ENCODE measurements around the gene HAO2.
"Not testable (repeated sequence)": the region's sequence is repeated elsewhere in the genome, so short reads cannot be mapped to it uniquely, and the experiment has no call there.

HAO2 gene

DNA sequence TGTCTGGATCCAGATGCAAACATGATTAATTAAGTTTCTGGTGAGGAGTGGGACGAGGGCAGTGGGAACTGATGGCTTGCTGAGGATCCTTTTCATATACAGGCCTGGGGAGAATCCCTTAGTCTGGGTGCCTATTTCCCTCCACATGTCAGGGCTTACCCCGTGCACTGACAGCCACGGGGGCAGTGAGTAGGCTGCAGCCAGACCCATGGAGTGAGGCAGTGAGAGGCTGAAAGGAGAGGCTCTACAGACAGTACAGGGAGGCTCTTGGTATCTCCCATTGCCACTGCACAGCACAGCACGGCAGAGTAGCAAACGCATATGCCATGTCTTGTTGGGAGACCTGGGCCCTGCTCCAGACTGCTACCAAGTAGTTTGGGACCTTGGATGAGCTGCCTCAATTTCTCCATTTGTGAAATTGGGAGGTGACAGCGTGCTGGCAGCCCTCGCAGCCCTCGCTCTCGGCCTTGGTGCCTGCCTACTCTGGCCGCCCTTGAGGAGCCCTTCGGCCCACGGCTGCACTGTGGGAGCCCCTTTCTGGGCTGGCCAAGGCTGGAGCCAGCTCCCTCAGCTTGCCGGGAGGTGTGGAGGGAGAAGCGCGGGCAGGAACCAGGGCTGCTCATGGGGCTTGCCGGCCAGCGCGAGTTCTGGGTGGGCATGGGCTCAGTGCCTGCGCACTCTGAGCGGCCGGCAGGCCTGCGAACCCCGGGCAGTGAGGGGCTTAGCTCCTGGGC lies 35.3 kb upstream of the HAO2 start:
- H3K27ac Mint-ChIP-seq = no peak overlapping the region

DNA sequence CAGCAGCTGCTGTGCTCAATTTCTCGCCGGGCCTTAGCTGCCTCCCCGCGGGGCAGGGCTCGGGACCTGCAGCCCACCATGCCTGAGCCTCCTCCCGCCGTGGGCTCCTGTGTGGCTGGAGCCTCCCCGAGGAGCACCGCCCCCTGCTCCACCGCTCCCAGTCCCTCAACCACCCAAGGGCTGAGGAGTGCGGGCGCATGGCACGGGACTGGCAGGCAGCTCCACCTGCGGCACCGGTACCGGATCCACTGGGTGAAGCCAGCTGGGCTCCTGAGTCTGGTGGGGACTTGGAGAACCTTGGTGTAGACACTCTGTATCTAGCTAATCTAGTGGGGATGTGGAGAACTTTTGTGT lies 34.7 kb upstream of the HAO2 start:
- DNase-seq; H3K36me3 Mint-ChIP-seq (ENCODE audit: low read depth); H3K4me3 Mint-ChIP-seq; H3K27ac Mint-ChIP-seq; H3K9me3 Mint-ChIP-seq; H3K4me1 Mint-ChIP-seq (ENCODE audit: low read depth): not testable (repeated sequence)
- H3K27me3 Mint-ChIP-seq = peaks cover 14% of the 10 kb centered on the region

More for the DNA sequence above, 35.3 kb upstream of the HAO2 start:
- Mint-ChIP-seq H3K9me3 (no peaks in the 10 kb centered on the region), H3K27me3 (peaks cover 11% of the 10 kb centered on the region), H3K4me3 (no peak overlapping the region), H3K36me3 (ENCODE audit: low read depth) (no peaks in the 10 kb centered on the region), H3K4me1 (ENCODE audit: low read depth) (no peaks in the 10 kb centered on the region)
- no peak for DNase-seq

DNA sequence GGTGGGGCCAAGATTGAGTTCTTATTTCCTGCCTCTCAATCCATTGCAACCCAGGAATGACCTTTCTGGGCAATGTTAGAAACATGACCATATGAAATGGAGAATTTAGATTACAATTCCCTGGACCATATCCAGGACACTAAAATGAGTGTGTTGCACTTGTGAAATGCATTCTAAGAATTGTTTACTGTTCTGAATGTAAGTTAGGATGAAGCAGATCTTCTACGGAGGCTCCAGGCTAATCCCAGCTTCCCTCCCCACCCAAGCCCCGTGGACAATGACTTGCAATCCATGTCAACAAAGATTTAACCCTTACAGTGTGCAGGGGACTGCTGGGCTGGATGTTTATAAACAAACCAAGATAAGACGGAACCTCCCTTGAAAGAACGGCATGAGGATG lies 31.7 kb upstream of the HAO2 start:
- Mint-ChIP-seq H3K4me3 (no peak overlapping the region), H3K4me1 (ENCODE audit: low read depth) (no peaks in the 10 kb centered on the region), H3K36me3 (ENCODE audit: low read depth) (no peaks in the 10 kb centered on the region), H3K27me3 (peaks cover 30% of the 10 kb centered on the region), H3K27ac (no peak overlapping the region), H3K9me3 (no peaks in the 10 kb centered on the region)
- no peak for DNase-seq

DNA sequence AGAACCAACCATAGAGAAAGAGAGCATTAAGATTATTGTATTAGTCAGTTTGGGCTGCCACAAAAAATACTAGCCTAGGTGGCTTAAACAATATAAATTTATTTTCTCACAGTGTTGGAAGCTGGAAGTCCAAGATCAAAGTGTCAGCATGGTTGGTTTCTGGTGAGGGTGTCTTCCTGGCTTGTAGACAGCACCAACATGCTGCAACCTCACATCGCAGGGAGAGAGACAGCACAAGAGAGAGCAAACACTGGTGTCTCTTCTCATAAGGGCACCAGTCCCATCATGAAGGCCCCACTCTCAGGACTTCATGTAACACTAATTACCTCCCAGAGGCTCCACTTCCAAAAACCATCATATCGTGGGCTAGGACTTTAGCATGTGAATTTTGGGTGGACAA lies 30.6 kb upstream of the HAO2 start:
- Mint-ChIP-seq H3K27me3 (peaks cover 31% of the 10 kb centered on the region), H3K9me3 (no peaks in the 10 kb centered on the region), H3K4me1 (ENCODE audit: low read depth) (no peaks in the 10 kb centered on the region), H3K4me3 (no peak overlapping the region), H3K36me3 (ENCODE audit: low read depth) (no peaks in the 10 kb centered on the region), H3K27ac (no peak overlapping the region)
- DNase-seq = no peak

DNA sequence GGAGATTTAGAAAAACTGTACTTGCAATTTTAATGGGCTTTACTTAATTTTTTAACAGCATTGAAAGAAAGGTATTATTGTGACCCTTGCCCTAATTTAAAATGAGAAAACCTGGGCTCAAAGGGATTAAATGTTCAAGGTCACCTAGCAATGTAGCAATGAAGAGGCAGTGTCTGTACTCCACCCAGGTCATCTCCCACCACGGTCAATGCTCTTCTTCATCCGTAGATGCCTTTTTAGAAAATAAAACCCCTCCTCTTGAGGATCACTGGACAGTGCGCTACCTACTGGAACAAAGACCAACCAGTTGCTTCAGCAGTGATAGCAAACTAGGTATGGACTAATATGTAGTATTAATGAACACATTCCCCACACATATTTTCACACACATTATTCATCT lies 29.8 kb upstream of the HAO2 start:
- H3K27ac Mint-ChIP-seq = no peak overlapping the region
- no peaks in the 10 kb centered on the region for H3K4me1 Mint-ChIP-seq (ENCODE audit: low read depth)
- no peaks in the 10 kb centered on the region for H3K36me3 Mint-ChIP-seq (ENCODE audit: low read depth)
- peaks cover 31% of the 10 kb centered on the region for H3K27me3 Mint-ChIP-seq
- DNase-seq = no peak
- no peak overlapping the region for H3K4me3 Mint-ChIP-seq
- no peaks in the 10 kb centered on the region for H3K9me3 Mint-ChIP-seq

DNA sequence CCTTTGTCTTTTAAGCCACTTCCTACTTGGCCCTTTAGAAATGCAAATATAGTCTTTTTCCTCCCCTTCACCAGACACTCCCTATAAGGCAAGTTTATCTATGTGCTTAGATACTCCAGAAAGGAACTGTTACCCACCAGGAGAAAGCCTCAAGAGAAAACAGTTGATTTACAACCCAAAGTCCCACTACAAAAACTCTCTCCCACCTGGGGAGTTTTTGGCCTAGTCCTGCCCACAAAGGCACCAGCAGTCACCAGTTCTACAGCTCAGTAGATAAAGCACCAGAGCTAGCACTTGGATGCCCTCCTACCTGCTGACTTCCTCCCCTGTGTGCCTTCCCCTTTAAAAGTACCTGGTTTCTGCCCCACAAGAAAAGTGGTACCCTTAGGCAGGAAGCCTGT lies 27.7 kb upstream of the HAO2 start:
- H3K4me3 Mint-ChIP-seq = no peak overlapping the region
- H3K36me3 Mint-ChIP-seq (ENCODE audit: low read depth) = no peaks in the 10 kb centered on the region
- no peak for DNase-seq
- peaks cover 34% of the 10 kb centered on the region for H3K27me3 Mint-ChIP-seq
- H3K4me1 Mint-ChIP-seq (ENCODE audit: low read depth) = no peaks in the 10 kb centered on the region
- H3K9me3 Mint-ChIP-seq = peaks cover 2% of the 10 kb centered on the region
- H3K27ac Mint-ChIP-seq = no peak overlapping the region

DNA sequence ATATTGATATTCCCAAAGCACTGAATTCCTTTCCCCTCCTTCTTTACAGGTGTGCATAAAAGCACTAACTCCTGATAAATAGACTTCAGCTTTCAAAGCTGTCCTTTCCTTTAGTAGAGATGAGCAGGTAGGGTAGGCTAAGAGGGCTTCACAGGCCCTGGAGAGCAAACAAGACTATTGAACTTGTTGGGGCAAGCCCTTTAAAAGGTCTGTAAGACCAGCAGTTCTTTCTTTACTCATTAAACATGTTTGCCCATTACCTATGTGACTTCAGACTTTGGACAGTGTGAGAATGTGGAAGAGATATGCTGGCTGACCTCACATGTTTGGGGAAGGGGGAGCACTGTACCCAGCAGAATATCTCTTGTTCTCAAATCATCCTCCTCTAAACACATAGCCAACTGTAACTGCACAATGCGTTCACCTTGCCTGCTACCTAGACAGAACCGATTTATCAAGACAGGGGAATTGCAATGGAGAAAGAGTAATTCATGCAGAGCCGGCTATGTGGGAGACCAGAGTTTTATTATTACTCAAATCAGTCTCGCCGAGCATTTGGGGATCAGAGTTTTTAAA lies 27.1 kb upstream of the HAO2 start:
- Mint-ChIP-seq H3K9me3 (peaks cover 2% of the 10 kb centered on the region), H3K27ac (no peak overlapping the region), H3K4me3 (no peak overlapping the region), H3K27me3 (peaks cover 30% of the 10 kb centered on the region), H3K4me1 (ENCODE audit: low read depth) (no peaks in the 10 kb centered on the region), H3K36me3 (ENCODE audit: low read depth) (no peaks in the 10 kb centered on the region)
- no peak for DNase-seq

DNA sequence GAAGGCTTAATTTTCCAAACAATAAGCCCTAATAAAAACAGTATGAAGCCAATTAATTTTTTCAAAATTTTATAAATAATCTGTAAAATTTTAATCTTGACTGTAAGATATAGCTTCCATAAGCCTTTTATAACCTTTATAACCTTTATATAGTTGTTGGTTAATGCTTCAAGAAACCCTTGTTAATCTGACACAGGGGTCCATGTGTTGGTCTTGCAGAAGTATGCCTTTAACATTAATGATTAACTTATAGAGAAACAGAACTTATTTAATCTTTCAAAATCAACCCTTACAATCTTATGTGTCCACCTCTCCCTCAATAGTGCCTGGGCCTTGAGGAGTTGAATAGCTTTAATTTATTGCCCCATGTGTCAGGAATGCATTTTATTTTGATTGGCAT lies 23.2 kb upstream of the HAO2 start:
- peaks cover 2% of the 10 kb centered on the region for H3K9me3 Mint-ChIP-seq
- no peak for DNase-seq
- H3K4me3 Mint-ChIP-seq = no peak overlapping the region
- peaks cover 18% of the 10 kb centered on the region for H3K27me3 Mint-ChIP-seq
- peaks cover 8% of the 10 kb centered on the region for H3K4me1 Mint-ChIP-seq (ENCODE audit: low read depth)
- no peak overlapping the region for H3K27ac Mint-ChIP-seq
- no peaks in the 10 kb centered on the region for H3K36me3 Mint-ChIP-seq (ENCODE audit: low read depth)

DNA sequence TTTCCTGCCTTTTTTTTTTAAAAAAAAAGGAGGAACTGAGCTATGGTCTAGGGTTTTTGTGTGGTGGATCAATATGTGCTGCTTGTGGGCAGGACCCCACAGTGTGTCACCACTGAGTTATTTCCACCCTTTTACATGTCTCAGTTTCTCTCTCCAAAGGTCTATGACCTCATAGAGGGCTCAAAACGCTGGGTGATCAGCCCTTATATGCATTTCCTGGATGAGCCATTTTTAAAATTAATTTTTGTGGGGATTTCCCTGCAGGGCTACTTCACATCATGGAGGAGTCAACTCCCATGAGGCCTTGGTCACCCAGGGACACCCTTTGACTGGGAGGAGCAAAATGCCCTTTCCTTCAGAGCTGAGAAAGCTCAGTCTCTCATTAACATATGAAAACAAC lies 20.7 kb upstream of the HAO2 start:
- H3K27ac Mint-ChIP-seq = no peak overlapping the region
- H3K27me3 Mint-ChIP-seq = peaks cover 22% of the 10 kb centered on the region
- H3K4me1 Mint-ChIP-seq (ENCODE audit: low read depth) = peaks cover 8% of the 10 kb centered on the region
- peaks cover 2% of the 10 kb centered on the region for H3K9me3 Mint-ChIP-seq
- no peak for DNase-seq
- no peak overlapping the region for H3K4me3 Mint-ChIP-seq
- no peaks in the 10 kb centered on the region for H3K36me3 Mint-ChIP-seq (ENCODE audit: low read depth)

DNA sequence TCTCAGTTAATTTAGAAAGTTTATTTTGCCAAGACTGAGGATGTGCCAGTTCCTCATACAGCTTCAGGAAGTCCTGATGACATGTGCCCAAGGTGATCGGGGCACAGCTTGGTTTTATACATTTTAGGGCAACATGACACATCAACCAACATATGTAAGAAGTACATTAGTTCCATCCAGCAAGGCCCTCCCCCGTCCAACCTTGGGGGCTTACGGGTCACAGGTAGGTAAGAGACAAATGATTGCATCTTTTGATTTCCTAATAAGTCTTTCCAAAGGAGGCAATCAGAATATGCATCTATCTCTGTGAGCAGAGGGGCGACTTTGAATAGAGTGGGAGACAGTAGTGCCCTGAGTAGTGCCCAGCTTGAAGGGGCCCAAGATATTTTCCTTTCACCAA lies 19.6 kb upstream of the HAO2 start:
- H3K4me3 Mint-ChIP-seq = no peak overlapping the region
- peaks cover 25% of the 10 kb centered on the region for H3K27me3 Mint-ChIP-seq
- H3K27ac Mint-ChIP-seq = no peak overlapping the region

DNA sequence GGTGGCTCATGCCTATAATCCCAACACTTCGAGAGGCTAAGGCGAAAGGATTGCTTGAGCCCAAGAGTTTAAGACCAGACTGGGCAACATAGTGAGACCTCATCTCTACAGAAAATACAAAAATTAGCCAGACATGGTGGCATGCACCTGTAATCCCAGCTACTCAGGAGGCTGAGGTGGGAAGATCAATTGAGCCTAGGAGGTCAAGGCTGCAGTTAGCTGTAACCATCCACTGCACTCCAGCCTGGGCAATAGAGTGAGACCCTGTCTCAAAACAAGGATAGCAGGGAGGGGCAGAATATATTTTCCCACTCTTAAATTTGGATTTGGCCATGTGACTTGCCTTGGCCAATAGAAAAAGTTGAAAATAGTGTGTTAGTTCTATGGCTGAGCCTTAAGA lies 17.7 kb upstream of the HAO2 start:
- H3K27me3 Mint-ChIP-seq = peaks cover 23% of the 10 kb centered on the region
- not testable (repeated sequence) for H3K9me3 Mint-ChIP-seq; H3K27ac Mint-ChIP-seq; H3K4me3 Mint-ChIP-seq; H3K36me3 Mint-ChIP-seq (ENCODE audit: low read depth); H3K4me1 Mint-ChIP-seq (ENCODE audit: low read depth); DNase-seq

More for the DNA sequence above, 19.6 kb upstream of the HAO2 start:
- no peaks in the 10 kb centered on the region for H3K36me3 Mint-ChIP-seq (ENCODE audit: low read depth)
- no peak for DNase-seq
- peaks cover 8% of the 10 kb centered on the region for H3K4me1 Mint-ChIP-seq (ENCODE audit: low read depth)
- H3K9me3 Mint-ChIP-seq = peaks cover 2% of the 10 kb centered on the region

DNA sequence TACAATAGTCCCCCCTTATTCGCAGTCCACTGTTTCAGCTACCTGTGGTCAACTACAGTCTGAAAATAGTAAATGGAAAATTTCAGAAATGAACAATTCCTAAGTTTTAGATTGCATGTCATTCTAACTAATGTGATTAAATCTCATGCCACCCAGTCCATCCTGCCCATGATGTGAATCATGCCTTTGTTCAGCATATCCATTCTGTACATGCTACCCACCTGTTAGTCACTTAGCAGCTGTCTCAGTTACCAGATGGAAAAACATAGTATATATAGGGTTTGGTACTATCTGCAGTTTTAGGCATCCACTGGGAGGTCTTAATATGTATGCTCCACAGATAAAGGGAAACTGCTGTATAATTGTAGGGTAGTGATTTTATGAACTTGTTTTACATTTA lies 16.6 kb upstream of the HAO2 start:
- no peak for DNase-seq
- H3K27ac Mint-ChIP-seq = no peak overlapping the region
- peaks cover 23% of the 10 kb centered on the region for H3K27me3 Mint-ChIP-seq
- no peaks in the 10 kb centered on the region for H3K36me3 Mint-ChIP-seq (ENCODE audit: low read depth)
- no peaks in the 10 kb centered on the region for H3K9me3 Mint-ChIP-seq
- H3K4me3 Mint-ChIP-seq = no peak overlapping the region
- H3K4me1 Mint-ChIP-seq (ENCODE audit: low read depth) = peaks cover 8% of the 10 kb centered on the region

DNA sequence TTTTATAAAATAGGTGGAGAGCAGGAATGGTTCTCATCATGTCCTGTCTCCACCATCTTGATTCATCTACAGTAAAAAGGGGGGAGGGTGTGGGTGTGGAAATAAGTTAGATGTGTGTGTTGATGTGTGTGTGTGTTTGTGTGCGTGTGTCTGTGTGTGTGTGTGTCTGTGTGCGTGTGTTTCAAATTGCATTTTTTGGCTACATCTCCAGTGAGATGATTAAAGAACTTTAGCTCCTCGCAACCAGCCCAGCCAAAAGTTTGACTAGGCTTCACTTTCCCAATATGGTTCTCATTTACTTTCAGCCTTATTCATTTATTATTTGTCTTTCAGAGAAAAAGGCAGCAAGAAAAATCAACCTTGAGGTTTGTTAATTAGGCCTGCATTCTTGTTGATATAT lies 14.7 kb upstream of the HAO2 start:
- Mint-ChIP-seq H3K4me1 (ENCODE audit: low read depth) (no peaks in the 10 kb centered on the region), H3K27ac (no peak overlapping the region), H3K4me3 (no peak overlapping the region), H3K9me3 (no peaks in the 10 kb centered on the region), H3K36me3 (ENCODE audit: low read depth) (no peaks in the 10 kb centered on the region), H3K27me3 (peaks cover 25% of the 10 kb centered on the region)
- no peak for DNase-seq

DNA sequence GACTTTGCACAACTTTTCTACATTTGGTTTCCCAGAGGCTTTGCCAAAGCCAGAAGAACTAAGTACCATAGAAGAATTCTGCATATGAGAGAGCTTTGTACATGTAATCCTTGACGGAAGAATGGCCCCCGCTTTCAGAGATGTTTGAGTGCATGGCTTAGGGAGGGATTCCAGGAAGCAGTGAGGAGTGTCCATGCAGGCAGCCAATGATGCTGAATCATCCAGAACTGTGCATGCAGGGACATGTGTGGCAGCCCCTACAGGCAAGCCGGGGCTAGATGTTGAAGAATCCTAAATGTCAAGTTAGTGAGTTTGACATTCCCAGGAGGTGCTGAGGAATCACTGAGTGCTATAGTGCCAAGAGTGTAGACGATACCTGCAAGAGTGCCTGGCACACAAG lies 9.9 kb upstream of the HAO2 start:
- Mint-ChIP-seq H3K27ac (no peak overlapping the region), H3K27me3 (peaks cover 17% of the 10 kb centered on the region), H3K9me3 (no peaks in the 10 kb centered on the region), H3K36me3 (ENCODE audit: low read depth) (no peaks in the 10 kb centered on the region), H3K4me1 (ENCODE audit: low read depth) (no peaks in the 10 kb centered on the region), H3K4me3 (no peak overlapping the region)
- no peak for DNase-seq

DNA sequence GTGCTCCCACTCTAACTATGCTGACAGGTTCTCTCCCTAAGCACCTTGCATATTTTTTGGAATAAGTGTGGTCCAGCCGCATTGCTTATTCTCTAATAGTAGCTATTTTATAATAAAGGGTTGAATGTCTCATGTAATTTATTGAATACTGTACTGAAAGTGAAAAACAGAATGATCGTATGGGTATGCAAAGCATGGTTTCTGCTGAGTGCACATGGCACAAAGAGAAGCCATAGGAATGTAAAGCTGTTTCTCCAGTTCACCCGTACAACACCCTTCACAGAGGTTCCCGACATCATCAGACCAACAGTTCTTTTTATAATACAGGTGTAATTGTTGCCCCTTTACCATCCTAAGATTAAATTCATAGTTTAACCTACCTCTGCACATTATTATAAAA lies 8.9 kb upstream of the HAO2 start:
- H3K36me3 Mint-ChIP-seq (ENCODE audit: low read depth) = no peaks in the 10 kb centered on the region
- H3K27ac Mint-ChIP-seq = no peak overlapping the region
- no peak overlapping the region for H3K4me3 Mint-ChIP-seq
- no peaks in the 10 kb centered on the region for H3K9me3 Mint-ChIP-seq
- DNase-seq = no peak
- H3K27me3 Mint-ChIP-seq = peaks cover 18% of the 10 kb centered on the region
- H3K4me1 Mint-ChIP-seq (ENCODE audit: low read depth) = no peaks in the 10 kb centered on the region

DNA sequence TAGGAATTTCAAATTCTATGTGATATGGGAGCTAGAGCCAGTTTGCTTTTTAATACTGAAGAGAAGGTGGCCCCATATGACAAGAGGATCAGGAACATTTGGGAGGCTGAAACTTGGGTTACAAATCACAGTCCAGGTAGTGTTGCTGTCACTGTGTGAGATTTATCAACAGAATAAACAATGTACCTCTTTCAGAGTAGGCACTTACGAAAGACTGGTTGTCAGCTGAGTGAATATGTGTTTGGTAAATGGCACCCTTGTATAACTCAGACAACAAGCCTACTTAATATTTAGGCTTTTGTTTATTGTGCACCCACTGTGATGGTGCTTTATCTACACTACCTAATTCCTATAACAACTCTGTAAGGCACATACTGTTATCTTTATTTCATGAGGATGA lies 7.4 kb upstream of the HAO2 start:
- H3K4me1 Mint-ChIP-seq (ENCODE audit: low read depth) = no peaks in the 10 kb centered on the region
- no peaks in the 10 kb centered on the region for H3K9me3 Mint-ChIP-seq
- no peak overlapping the region for H3K27ac Mint-ChIP-seq
- peaks cover 23% of the 10 kb centered on the region for H3K27me3 Mint-ChIP-seq
- H3K36me3 Mint-ChIP-seq (ENCODE audit: low read depth) = no peaks in the 10 kb centered on the region
- no peak overlapping the region for H3K4me3 Mint-ChIP-seq
- DNase-seq = no peak
